GM18870 (cell line): ENCODE results near the gene MYO7A.

Experiments
- ATAC-seq: cut with Tn5 transposase; IDR thresholded peaks from one replicate; pipeline ENCODE4 v1.9.1; 2021; ENCODE audit warnings: moderate library complexity; ENCODE audit not compliant: unreplicated experiment

MYO7A gene

DNA sequence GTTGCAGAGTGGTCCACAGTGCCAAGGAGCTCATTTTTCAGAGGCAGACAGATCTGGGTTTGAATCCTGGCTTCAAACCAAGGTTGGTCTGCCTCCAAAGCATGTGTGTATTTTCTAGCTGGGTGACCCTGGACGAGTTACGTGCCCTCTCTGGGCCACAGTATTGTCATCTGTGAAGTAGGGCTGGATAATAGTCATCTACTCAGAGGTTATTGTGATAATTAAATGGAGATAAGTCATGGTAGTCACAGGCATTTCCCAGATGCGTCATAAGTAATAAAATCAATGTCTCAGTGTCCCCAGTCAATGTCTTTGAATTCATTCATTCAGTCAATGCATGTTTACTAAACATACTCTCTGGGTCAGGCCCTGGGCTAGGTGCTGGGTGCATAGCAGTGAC is 16.8 kb upstream of the MYO7A start:
- ATAC-seq, result no peak

DNA sequence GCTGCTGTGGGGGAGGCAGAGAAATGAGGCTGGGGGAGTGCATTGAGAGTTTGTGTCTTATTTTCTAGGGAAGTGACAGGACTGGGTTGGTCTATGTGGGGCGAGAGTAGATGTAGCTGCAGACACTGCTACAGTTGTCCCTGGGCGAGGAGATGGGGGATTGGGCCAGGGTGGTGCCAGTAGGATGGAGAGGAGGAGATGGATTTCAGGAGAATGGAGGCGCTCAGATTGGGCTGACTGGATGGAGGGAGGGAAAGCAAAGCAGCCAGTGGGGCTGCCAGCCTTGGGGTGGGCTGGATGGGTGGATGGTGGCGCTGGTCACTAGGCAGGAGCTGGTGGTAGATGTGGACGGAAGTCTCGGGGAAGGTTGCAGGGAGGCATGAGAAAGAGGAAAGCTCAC is 16.1 kb upstream of the MYO7A start:
- ATAC-seq, result no peak

DNA sequence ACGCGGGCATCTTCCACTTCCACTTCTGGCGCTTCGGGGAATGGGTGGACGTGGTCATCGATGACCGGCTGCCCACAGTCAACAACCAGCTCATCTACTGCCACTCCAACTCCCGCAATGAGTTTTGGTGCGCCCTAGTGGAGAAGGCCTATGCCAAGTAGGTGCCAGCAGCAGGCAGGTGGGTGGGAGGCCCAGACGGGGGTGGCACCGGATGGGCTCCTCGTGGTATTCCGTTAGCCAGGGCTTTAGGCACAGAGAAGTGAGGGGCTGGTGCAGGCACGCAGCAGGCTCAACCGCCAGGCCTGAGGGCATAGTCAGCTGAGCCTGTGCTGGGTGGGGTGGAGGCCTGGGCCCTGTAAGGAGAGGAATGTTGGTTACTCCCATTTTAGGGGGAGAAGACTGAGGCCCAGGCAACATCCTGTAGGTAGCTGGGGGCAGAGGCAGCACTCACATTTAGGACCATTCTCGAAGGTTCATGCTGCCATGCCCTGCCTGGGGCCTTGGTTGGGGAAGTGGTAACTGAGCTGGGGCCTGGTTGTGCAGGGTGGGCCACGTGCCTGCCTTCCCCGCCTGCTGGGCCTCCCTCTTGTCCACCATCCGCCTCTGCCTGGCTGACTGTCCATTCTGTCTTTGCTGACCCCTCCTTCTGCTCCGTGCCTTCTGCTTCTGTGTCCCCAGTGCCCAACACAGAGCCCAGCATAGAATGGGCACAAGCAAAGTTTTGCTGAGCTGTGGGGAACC is 15.2 kb upstream of the MYO7A start:
- no peak for ATAC-seq

DNA sequence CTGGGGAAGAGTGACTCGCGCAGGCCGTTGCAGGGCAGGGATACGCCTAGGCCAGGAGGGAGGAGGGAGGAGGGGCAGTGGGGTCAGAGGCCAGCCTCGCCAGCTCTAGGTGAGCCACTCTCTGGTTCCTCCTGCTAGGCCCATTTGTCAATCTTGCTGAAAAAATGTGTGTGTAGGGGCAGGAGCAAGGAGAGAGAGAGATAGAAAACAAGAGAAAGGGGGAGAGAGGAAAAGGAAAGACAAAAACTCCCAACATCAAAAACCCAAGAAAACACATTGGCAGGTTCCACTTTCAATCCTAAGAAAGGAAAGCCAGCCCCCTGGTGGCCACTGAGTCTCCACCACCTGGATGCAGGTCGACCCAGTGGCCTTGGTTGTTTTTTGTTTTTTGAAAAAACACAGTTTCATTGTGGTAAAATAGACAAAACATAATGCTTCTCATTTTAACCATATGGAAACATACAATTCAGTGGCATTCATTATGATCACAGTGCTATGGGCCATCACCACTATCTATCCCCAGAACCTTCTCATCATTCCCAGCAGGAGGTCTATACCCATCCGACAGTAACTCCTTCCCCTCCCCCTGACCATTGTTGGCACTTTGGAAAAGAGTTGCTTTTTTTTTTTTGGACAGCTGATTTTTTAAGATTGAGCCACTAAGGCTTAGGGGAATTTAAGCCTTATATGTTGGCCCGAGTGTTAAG is 14.5 kb upstream of the MYO7A start:
- ATAC-seq, result no peak

DNA sequence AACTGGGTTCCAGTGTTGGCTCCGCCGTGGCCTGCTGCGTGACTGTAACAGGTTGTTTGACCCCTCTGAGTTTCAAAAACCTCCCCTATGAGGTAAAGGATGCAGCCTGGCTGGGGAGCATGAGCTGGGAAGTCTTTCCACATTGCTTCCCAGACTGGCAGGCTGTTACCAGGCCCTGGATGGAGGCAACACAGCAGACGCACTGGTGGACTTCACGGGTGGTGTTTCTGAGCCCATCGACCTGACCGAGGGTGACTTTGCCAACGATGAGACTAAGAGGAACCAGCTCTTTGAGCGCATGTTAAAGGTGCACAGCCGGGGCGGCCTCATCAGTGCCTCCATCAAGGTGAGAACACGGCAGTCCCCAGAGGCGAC is 14.0 kb upstream of the MYO7A start:
- no peak for ATAC-seq

DNA sequence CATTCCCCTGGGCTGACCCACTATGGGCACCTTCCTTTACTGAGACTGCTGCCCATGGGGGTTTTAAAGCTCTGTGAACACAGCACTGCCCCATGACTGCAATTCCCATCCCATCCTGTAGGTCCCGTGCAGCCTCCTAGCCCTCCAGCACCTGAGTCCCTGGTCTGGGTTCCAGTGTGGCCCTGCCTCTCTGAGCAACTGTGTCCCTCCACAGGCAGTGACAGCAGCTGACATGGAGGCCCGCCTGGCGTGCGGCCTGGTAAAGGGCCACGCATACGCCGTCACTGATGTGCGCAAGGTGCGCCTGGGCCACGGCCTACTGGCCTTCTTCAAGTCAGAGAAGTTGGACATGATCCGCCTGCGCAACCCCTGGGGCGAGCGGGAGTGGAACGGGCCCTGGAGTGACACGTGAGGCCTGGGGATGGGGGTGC is 12.8 kb upstream of the MYO7A start:
- no peak for ATAC-seq

DNA sequence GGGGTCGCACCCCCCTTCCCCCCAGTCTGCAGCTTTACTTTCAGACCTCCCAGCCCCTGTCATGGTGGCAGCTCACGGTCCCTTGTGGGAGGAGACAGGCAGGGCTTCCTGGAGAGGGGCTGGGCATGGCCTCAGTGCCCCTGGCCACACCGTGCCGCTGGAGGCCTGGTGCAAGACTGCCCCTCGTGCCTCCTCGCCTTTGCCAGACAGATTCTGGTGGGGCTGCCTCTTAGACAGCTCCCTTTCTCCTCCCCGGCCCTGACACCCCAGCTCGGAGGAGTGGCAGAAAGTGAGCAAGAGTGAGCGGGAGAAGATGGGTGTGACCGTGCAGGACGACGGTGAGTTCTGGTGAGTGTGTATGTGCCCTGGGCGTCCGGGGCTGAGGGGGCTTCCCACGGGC is 12.1 kb upstream of the MYO7A start:
- ATAC-seq, result no peak

DNA sequence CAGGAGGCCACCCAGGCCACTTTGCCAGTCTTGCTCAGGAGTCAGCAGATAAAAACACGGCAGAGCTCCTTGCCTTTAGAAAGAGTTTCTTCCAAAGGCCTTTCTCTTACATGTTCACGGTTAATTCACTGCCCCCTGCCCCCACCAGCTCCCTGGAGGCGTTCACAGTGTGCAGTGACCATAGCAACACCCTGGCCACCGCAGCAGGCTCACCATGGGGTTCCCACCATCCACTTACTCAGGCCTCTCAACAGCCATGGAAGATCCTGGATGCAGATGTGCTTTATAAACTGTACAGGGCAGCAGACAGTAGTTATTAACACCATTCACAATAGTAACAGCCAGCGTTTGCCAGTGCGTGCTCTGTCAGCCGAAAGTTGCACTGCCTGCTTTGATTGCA is 10.6 kb upstream of the MYO7A start:
- no peak for ATAC-seq

DNA sequence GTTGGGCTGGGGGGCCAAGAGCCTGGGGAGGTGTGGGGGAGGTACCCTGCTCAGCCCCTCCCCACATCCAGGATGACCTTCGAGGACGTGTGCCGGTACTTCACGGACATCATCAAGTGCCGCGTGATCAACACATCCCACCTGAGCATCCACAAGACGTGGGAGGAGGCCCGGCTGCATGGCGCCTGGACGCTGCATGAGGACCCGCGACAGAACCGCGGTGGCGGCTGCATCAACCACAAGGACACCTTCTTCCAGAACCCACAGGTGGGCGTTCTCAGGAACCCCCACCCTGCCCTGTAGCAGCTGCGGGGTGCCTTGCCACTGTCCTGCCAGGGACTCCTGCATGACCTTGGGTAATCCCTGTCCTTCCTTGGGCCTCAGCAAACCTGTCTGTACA is 10.0 kb upstream of the MYO7A start:
- no peak for ATAC-seq

DNA sequence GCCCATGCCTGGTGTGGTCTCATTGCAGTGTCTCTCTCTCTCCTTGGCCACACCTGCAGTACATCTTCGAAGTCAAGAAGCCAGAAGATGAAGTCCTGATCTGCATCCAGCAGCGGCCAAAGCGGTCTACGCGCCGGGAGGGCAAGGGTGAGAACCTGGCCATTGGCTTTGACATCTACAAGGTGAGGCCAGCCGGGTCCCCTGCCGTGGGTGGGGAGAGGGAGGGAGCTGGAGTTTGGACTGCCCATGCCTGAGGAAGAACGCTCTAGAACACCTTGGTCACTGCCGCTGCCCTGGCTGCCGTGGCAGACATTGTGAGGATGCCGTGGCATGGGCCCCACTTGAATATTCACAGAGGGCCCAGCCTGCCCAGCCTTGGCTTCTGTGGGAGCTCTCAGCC is 9.1 kb upstream of the MYO7A start:
- no peak for ATAC-seq

DNA sequence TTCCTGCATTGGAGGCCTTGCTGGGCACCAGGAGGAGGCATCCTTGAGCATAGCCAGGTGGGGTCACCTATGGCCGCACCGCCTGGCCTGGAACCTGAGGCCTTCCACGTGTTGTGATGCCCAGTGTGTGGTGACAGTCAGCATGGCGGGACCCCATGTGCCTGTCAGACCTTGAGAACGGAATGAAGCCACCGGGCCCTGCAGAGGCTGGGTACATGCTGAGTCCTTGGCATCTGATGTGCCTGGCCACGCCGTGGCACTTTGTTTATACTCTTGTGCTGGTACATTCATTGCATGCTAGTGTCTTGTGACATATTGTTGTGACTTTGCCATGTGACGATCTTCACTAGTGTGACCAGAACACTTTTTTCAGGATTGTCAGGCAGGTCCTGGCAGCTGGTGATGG is 8.5 kb upstream of the MYO7A start:
- no peak for ATAC-seq

DNA sequence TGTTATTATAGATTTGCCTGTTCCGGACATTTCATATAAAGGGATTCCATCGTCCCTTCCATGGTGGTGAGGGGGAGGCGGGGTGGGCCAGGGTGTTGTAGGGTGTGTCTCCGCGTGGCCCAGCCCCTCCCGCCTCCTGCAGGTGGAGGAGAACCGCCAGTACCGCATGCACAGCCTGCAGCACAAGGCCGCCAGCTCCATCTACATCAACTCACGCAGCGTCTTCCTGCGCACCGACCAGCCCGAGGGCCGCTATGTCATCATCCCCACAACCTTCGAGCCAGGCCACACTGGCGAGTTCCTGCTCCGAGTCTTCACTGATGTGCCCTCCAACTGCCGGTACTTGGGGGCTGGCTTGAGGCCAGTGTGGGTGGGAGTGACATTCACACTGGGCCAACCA is 7.5 kb upstream of the MYO7A start:
- ATAC-seq, result no peak

DNA sequence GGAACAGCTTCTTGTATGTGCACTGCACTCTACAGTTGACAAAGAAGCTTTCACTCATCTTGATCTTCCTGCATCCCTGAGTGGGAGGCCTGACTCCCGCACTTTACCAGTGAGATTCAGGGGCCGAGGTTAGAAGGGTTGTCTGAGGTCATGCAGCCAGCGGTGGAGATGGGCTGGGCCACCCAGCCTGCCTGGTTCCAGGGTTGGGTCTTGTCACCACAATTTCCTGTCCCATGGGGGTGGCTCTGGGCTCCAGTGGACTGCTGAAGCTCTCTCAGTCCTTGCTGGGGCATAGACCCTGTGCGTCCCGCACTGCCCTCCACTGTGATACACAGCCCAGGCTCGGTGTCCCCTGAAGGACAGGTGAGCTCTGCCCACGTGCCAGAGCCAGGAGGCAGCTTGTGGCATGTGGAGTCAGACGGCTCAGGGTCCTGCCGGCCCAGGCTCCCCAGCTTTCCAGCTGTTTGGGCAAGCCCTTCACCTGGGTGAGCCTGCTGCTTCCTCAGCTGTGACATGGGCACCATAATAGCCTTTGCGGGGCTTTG is 6.9 kb upstream of the MYO7A start:
- no peak for ATAC-seq

DNA sequence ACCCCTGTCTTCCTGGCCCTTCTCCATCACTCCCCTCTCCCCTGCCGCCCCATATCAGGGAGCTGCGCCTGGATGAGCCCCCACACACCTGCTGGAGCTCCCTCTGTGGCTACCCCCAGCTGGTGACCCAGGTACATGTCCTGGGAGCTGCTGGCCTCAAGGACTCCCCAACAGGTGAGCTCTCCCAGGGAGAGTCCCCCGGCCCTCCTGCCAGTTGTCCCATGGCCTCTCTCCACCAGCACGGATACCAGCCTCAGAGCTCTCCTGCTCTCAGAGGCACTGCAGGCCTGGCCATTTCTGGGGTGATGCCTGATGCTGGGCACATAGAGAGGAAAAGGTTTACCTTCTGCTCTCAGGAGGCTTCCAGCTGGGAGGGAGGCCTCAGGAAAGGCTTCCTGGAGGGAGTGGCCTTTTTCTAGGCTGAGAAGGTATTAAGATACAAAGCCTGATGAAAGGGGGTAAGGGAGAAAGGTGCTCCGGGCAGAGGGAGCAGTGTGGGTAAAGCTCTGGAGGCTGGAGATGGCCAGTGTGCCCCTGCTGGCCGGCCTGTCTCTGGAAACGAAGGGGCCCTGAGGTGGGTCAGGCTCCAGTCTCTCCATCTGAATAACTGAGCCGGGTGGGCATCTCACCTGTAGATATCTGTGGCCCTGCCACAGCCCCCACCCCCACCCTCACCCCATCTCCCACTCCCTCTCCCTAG is 6.0 kb upstream of the MYO7A start:
- no peak for ATAC-seq

DNA sequence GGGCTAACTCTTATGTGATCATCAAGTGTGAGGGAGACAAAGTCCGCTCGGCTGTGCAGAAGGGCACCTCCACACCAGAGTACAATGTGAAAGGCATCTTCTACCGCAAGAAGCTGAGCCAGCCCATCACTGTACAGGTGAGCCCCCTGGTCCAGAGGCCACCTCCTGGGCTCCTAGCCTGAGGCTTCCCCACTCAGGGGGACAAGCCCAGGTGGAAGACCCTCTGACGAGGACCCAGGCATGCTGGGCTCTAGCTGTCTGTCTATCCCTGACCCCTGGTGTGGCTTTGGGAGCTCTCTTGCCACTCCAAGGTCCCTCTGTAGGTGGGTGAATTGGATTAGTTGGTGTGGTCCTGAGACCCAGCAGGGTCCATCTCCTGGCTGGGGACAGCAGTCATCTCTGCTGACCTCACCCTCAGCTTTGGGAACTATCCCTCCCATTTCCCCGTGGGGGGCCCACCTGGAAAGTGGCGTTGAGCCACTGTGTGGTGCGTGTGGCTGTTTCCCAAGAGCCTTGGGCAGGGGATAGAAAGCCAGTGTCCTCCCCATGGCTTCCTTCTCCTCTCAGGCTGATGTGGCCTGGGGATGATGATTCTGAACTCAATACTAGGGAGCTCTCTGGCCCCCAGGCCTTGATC is 5.4 kb upstream of the MYO7A start:
- ATAC-seq, result no peak

DNA sequence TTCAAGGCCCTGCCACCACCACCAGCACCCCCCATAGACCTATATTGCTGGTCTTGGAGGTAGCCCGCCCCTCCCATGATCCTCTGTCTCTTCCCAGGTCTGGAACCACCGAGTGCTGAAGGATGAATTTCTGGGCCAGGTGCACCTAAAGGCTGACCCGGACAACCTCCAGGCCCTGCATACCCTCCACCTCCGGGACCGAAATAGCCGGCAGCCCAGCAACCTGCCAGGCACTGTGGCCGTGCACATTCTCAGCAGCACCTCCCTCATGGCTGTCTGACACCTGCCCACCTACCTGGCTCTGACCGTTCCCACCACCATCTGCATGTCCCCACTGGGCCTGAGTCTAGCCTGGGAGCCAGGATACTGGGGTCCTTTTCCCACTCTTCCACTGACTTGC is 4.5 kb upstream of the MYO7A start:
- no peak for ATAC-seq

DNA sequence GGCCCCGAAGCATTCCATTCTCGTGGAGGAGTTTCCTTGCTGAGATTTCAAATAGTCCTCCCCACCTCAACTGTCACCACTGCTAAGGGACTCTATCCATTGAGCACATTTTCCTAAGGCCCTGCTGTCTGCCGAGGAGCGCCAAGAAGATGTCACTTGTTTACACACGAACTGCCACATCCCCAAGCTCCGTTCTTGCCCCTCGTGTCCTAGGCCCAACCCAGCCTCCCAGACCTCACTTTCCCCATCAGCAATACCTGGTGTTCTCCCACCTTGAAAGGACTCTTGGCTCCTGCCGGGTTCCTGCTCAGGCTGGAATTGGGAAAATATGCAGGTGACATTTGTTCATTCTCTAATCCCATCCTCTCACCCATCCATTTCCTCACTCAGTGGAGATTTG is 4.0 kb upstream of the MYO7A start:
- no peak for ATAC-seq

DNA sequence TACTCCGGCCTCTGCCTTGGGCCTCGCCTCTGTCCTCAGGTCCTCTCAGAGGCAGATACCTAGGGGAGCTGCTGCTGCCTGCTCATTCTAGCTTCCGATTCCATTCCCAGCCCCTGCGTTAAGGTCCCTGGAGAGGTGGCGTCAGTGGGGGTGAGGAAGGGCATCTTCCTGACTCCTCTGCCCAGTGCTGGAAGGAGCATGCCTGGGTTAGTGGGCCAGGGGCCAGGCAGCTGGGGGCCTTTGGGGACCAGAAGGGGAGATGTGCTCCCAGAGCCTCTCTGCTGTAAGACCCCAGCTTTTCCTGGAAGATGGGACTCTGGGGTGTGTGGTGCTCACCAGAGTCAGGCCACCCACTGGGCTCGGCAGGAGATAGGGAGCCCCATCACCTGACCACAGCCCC is 3.6 kb upstream of the MYO7A start:
- ATAC-seq, result no peak

DNA sequence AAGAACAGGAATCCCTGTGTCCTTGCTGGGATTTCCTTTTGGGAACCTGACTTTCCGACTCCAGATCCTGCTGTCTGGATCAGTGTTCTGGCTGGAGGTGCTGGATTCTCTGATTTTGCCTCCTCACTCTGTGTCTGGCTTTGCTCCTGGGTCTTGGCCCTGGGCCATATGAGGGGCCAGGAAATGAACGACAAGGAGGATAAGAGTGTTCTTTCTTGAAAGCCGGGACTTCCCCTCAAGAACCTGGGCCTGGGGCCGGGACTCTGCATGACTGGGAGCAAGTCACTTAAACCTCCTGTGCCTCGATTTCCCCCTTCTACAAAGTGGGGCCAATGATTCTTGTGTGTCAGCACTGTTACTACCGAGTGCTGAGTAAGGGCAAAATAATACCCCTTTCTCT is 2.9 kb upstream of the MYO7A start:
- no peak for ATAC-seq

DNA sequence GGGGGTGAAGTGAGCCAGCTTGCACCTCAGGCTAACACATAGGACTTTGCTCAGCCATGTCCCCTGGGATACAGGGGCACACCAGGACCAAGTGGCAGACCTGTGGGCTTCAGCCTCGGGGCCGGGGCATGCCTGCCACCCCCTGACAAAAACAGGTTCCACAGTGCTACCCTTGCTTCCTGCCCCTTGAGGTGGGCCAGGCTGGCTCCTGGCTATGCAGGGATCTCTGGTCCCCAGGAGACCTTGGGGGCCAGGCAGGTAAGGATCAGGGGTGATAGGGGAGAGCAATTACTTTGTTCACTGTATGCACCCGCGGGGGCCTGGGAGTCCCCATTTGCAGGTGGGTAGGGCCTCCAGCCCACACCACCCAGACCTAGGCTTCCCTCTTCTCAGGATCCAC is 2.4 kb upstream of the MYO7A start:
- no peak for ATAC-seq

DNA sequence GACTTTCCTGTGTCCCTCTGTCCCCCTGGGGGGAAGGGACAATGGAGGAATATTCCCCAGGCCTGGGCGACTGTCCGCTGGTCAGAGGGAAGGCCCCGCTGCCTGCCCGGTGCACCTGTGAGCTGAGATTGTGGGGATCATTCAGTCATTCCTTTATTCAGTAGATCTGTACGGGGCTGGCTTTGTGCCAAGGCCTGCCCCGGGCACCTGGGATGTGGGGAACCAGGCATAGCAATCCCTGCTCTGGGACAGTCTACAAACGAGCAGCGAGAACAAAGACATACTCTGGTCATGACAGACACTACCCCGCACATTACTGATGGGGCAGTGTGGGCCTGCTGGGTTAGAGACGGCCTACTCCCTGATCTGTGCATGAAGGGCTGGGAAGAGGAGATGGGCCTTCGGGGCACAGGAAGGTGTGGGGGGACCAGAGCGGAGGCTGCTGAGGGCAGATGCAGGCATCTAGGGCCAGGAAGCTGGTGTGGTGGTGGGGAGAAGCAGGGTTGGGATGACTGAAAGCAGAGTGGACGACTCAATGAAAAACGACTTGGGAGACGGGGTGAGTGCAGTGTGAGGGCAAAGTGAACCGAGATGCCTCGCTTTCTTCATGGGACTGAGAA is 1.8 kb upstream of the MYO7A start:
- ATAC-seq, result no peak
